Measurements from ENCODE around the gene PCNA.
A peak's percentile ranks its signal among the peaks of the same experiment; 100 is the strongest.
"Not testable (repeated sequence)": the region's sequence is repeated elsewhere in the genome, so short reads cannot be mapped to it uniquely, and the experiment has no call there.

Gene PCNA

DNA sequence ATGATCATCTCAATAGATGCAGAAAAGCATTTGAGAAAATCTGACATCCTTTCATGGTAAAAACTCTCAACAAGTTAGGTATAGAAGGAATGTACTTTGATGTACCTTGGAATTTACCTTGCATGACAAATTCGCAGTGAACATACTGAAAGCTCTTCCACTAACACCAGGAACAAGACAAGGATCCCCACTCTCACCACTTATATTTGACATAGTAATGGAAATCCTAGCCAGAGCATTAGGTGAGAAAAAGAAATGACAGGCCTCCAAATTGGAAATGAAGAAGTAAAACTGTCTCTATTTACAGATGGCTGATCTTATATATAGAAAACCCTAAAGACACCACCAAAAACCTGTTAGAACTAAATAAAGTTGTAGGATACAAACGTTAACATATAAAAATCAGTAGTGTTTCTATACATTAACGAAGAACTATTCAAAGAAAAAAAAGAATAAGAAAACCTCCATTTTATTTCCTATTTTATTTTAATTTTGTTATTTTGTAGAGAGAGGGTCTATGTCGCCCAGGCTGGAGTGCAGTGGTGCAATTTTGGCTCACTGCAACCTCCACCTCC is 26.9 kb downstream of the PCNA start:
- FAIRE-seq = no peak

DNA sequence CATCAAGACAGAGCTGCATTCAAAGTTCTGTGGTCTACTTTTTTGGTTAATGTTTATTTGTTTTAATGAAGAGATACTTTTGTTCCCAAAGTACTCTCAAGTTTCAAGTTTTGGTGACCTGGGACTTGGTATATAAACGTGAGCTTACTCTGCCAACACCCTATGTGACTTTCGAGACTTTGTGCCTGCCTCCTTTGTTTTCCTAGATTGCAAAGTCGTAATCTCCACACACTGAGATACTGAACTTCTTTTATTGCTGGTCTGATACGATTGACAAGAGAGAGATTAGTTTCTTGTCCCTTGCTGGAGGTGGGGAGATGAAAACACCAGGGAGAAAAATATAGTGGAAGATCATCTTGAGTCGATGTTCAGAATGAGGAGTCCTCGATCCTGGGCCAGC is 27.9 kb downstream of the PCNA start:
- TF ChIP-seq POLR2AphosphoS5 (IDR thresholded peaks at IDR 0.05; ENCODE audit: low read depth, low read length) (no peak), TAF1 (IDR thresholded peaks at IDR 0.05; ENCODE audit: borderline replicate concordance, low read depth, low read length) (no peak), POLR2A (IDR thresholded peaks at IDR 0.05; ENCODE audit: low read depth, low read length) (no peak)
- FAIRE-seq (no peak), DNase-seq (ENCODE audit: insufficient read length) (no peak)

More for the DNA sequence above, 26.9 kb downstream of the PCNA start:
- TF ChIP-seq TAF1 (IDR thresholded peaks at IDR 0.05; ENCODE audit: borderline replicate concordance, low read depth, low read length) = no peak
- no peak for TF ChIP-seq POLR2AphosphoS5 (IDR thresholded peaks at IDR 0.05; ENCODE audit: low read depth, low read length)
- no peak for TF ChIP-seq POLR2A (IDR thresholded peaks at IDR 0.05; ENCODE audit: low read depth, low read length)
- DNase-seq (ENCODE audit: insufficient read length) = no peak

DNA sequence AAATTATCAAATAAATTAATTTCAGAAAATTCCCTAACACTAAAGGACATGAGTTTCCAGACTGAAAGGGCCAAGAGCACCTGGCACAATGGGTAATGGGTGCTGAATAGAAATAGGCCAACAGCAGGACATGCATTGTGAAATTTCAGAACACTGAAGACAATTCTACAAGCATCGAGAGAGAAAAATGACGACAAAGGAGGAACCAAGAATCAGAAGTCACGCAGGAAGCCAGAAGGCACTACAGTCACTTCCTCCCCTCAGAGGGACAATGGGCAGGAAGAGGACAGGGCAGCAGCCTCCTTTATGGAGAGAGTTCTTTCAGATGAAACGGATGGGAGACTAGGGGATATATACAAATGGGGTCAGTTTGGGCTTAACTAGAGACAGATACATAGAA is 29.6 kb downstream of the PCNA start:
- DNase-seq (ENCODE audit: insufficient read length) (no peak), FAIRE-seq (peak; percentile 53)
- no peak for TF ChIP-seq TAF1 (IDR thresholded peaks at IDR 0.05; ENCODE audit: borderline replicate concordance, low read depth, low read length)
- no peak for TF ChIP-seq POLR2A (IDR thresholded peaks at IDR 0.05; ENCODE audit: low read depth, low read length)
- no peak for TF ChIP-seq POLR2AphosphoS5 (IDR thresholded peaks at IDR 0.05; ENCODE audit: low read depth, low read length)

DNA sequence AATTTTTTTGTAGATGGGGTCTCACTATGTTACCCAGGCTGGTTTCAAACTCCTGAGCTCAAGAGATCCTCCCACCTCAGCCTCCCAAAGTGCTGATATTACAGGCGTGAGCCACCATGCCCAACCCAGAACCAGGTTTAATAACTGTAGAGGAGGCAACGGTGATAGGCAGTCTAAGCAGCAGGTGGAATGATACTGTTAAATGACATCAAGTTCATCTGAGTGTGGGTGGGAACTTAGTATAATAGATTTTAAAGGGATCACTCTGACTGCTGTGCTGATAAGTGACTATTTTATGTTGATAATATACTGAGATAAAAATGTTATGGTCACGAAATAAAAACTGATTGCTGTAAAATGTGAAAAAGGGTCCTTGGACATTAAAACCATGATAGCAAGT is 31.1 kb downstream of the PCNA start:
- FAIRE-seq = no peak
- TF ChIP-seq TAF1 (IDR thresholded peaks at IDR 0.05; ENCODE audit: borderline replicate concordance, low read depth, low read length) = no peak
- TF ChIP-seq POLR2AphosphoS5 (IDR thresholded peaks at IDR 0.05; ENCODE audit: low read depth, low read length) = no peak
- no peak for TF ChIP-seq POLR2A (IDR thresholded peaks at IDR 0.05; ENCODE audit: low read depth, low read length)
- no peak for DNase-seq (ENCODE audit: insufficient read length)

DNA sequence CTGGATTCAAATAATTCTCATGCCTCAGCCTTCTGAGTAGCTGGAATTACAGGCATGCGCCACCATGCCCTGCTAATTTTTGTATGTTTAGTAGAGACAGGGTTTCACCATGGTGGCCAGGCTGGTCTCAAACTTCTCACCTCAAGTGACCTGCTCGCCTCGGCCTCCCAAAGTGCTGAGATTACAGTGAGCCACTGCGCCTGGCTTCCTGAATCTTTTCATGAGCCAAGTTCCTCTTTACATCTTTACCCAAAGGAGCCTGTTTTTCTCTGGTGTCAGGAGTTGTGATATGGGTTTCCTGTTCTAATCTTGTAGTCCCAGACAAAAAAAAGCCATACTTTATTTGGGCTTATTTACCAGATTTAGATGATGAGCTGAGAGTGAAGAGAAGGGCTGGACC is 34.4 kb downstream of the PCNA start:
- DNase-seq (ENCODE audit: insufficient read length) = no peak
- no peak for TF ChIP-seq POLR2AphosphoS5 (IDR thresholded peaks at IDR 0.05; ENCODE audit: low read depth, low read length)
- no peak for TF ChIP-seq TAF1 (IDR thresholded peaks at IDR 0.05; ENCODE audit: borderline replicate concordance, low read depth, low read length)
- no peak for TF ChIP-seq POLR2A (IDR thresholded peaks at IDR 0.05; ENCODE audit: low read depth, low read length)
- FAIRE-seq = no peak

DNA sequence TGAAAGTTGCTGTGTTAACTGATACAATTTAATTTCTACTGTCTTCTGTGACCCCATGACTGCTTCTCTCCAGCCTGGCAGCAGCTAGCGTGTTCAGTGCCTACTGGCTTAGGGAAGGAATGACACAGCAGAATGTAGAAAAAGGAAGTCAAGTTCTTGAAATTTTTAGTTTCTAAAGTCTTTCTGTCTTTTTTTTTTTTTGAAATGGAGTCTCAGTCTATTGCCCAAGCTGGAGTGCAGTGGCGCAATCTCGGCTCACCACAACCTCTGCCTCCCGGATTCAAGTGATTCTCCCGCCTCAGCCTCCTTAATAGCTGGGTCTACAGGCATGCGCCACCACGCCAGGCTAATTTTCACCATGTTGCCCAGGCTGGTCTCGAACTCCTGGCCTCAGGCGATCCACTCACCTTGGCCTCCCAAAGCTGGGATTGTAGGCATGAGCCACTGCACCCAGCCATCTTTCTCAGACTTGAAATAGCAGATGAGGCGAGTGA is 39.3 kb downstream of the PCNA start:
- TF ChIP-seq POLR2A (IDR thresholded peaks at IDR 0.05; ENCODE audit: low read depth, low read length) = no peak
- TF ChIP-seq TAF1 (IDR thresholded peaks at IDR 0.05; ENCODE audit: borderline replicate concordance, low read depth, low read length) = no peak
- no peak for TF ChIP-seq POLR2AphosphoS5 (IDR thresholded peaks at IDR 0.05; ENCODE audit: low read depth, low read length)
- FAIRE-seq (peak; percentile 24), DNase-seq (ENCODE audit: insufficient read length) (no peak)

DNA sequence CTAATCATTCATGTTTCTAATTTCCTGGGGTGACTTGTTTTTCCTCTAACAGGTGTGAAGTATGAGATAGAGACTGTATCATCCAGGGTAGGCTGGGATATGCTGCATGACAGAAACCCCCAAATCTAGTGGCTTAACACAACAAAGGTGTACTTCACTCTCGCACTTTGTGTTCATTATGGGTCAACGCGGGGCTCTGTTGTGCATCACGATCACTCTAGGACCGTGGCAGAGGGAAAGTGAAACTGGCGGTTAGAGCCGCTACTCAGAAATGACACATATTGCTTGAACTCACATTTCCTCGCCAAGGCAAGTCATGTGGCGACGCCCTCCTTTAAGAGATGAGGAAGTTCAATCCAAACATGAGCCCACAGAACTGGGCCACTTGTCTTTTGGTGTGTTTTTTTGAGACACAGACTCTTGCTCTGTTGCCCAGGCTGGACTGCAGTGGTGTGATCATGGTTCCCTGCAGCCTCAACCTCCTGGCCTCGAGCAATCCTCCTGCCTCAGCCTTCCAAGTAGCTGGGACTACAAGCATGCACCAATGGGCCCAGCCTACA is 41.3 kb downstream of the PCNA start:
- DNase-seq (ENCODE audit: insufficient read length) = peak; percentile 53
- TF ChIP-seq POLR2AphosphoS5 (IDR thresholded peaks at IDR 0.05; ENCODE audit: low read depth, low read length) = peak; percentile 81; the same call in 1 of the 2 replicates
- TF ChIP-seq POLR2A (IDR thresholded peaks at IDR 0.05; ENCODE audit: low read depth, low read length) = 0 out of 2 replicates have a peak, but pooled peaks have one; percentile 14
- TF ChIP-seq TAF1 (IDR thresholded peaks at IDR 0.05; ENCODE audit: borderline replicate concordance, low read depth, low read length) = no peak
- FAIRE-seq = peak; percentile 99

DNA sequence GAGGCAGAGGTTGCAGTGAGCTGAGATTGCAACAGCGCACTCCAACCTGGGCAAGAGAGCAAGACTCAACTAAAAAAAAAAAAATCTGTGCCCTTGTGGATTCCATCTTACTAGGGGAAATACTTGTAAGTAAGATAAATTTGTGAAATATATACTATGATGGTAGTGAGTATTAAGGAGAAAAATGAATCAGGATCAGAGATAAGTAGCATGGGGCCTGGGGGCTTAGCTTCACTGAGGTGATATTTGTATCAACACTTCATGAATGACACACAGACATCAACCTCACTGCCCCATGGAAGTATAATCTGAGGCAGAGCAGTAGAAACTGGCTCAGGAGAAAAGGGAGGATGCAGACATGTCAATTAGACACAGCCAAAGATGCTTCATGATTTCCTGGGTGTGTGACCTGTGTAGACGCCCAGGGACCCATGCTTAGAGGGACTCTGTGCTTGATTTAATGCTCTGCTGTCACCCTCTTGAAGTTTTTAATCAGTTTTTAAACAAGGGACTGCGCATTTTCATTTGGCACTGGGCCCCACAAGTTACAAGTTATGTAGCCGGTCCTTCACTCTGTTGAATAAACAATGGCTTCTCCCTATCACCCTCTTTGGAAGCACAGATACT is 41.9 kb downstream of the PCNA start:
- TF ChIP-seq TAF1 (IDR thresholded peaks at IDR 0.05; ENCODE audit: borderline replicate concordance, low read depth, low read length) (no peak), POLR2A (IDR thresholded peaks at IDR 0.05; ENCODE audit: low read depth, low read length) (no peak), POLR2AphosphoS5 (IDR thresholded peaks at IDR 0.05; ENCODE audit: low read depth, low read length) (no peak)
- FAIRE-seq (peak; percentile 36), DNase-seq (ENCODE audit: insufficient read length) (no peak)

DNA sequence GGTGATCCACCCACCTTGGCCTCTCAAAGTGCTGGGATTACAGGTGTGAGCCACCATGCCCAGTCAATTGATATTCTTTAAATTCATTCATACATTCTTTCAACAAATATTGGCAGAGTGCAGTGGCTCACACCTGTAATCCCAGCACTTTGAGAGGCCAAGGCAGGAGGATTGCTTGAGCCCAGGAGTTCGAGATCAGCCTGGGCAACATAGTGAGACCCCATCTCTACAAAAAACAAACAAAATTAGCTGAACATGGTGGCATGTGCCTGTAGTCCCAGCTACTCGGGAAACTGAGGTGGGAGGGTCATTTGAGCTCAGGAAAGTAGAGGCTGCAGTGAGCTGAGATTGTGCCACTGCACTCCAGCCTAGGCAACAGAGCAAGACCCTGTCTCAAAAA is 42.8 kb downstream of the PCNA start:
- DNase-seq (ENCODE audit: insufficient read length); FAIRE-seq: not testable (repeated sequence)

DNA sequence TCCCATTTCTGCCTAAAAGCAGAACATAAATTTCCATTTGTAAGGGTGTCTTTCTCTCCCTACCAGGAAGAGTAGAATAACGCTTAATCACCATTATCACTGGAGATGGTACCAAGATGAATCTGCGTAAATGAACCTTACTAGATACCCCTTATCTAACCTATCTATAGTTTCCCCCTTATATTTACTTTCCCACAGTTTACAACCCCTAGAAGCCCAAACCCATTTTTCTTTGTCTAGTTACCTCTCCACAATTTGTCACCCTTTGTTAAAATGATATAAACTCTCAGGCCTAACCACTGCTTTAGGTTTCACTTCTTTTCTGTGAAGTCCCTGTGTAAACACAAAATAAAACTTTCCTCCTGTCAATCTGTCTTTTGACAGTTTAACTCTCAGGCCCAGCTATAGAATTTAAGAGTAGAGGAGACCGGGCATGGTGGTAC is 45.5 kb downstream of the PCNA start:
- FAIRE-seq = peak; percentile 36
- no peak for TF ChIP-seq TAF1 (IDR thresholded peaks at IDR 0.05; ENCODE audit: borderline replicate concordance, low read depth, low read length)
- TF ChIP-seq POLR2AphosphoS5 (IDR thresholded peaks at IDR 0.05; ENCODE audit: low read depth, low read length) = no peak
- no peak for TF ChIP-seq POLR2A (IDR thresholded peaks at IDR 0.05; ENCODE audit: low read depth, low read length)
- no peak for DNase-seq (ENCODE audit: insufficient read length)

DNA sequence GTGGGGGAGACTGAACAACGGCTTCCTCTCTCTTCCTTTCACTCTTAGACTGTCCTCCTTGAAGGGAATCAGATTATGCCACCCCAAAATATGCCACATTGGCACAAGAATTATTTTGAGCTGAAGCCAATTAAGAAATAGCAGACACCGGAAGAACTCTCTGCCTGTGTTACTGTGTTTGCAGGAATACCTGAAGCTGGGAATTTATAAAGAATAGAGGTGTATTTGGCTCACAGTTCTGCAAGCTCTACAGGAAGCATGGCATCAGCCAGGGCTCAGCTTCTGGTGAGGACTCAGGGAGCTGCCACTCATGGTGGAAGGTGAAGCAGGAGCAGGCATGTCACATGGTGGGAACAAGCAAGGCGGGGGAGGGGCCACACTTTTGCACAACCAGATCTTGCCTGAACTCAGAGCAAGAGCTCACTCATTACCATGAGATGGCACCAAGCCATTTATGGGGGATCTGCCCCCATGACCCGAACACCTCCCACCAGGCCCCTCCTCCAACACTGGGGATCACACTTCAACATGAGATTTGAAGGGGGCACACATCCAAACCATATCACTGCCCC is 46.0 kb downstream of the PCNA start:
- DNase-seq (ENCODE audit: insufficient read length) = no peak
- FAIRE-seq = no peak
- TF ChIP-seq POLR2AphosphoS5 (IDR thresholded peaks at IDR 0.05; ENCODE audit: low read depth, low read length) (no peak), POLR2A (IDR thresholded peaks at IDR 0.05; ENCODE audit: low read depth, low read length) (no peak), TAF1 (IDR thresholded peaks at IDR 0.05; ENCODE audit: borderline replicate concordance, low read depth, low read length) (no peak)
